Activated CD8-positive, alpha-beta memory T cell treated with anti-CD3 and anti-CD28 coated beads, Interleukin-2, amount 10 ng/mL, durations not matched to agents 7 days and 5 days (primary cell): ENCODE measurements around the gene CLN5. TPM values are rescaled to one million over a fixed set of nuclear protein-coding genes. Genes with fewer than 3 reads are reported as not detected.

Source experiments
- ATAC-seq: fragments of 150-1000 bp; cut with Tn5 transposase; one replicate; pipeline ENCODE4 v1.10.0; 2021; ENCODE audit warnings: moderate library complexity
- CTCF ChIA-PET: fragments of 350-600 bp; sonication (Branson Sonifier 250); formaldehyde crosslinking; loops from one replicate; lab custom pipeline; 2021; ENCODE audit warnings: antibody characterized with exemption; lab: Charles Lee
- DNase-seq: peaks from one replicate; pipeline ENCODE4 v3.0.0-alpha.2; 2020
- H3K27ac Mint-ChIP-seq: one replicate; pipeline ENCODE4 v1.8.0; 2021; ENCODE audit warnings: mild to moderate bottlenecking, mixed read lengths
- H3K27me3 Mint-ChIP-seq: one replicate; pipeline ENCODE4 v1.8.0; 2021; ENCODE audit warnings: mixed read lengths
- H3K36me3 Mint-ChIP-seq: one replicate; pipeline ENCODE4 v1.8.0; 2021; ENCODE audit warnings: mild to moderate bottlenecking, mixed read lengths
- H3K4me1 Mint-ChIP-seq: one replicate; pipeline ENCODE4 v1.8.0; 2021; ENCODE audit warnings: mixed read lengths
- H3K4me3 Mint-ChIP-seq: one replicate; pipeline ENCODE4 v1.8.0; 2021; ENCODE audit warnings: mild to moderate bottlenecking, moderate library complexity, mixed read lengths
- H3K9me3 Mint-ChIP-seq: one replicate; pipeline ENCODE4 v1.8.0; 2022; ENCODE audit warnings: low read depth, mixed read lengths
- total RNA-seq, 2 experiments: library from RNA; stranded (reverse); gene quantifications; one replicate each; pipeline ENCODE4 v1.2.3, GENCODE V29; 2021

CLN5 gene
- total RNA-seq, 2 experiments from 2014 or later: 8.3 to 8.4 TPM

GRCh38 chr13:76967031-76967430, 24.9 kb upstream of the CLN5 start:
- no peaks in the 10 kb centered on the region for H3K4me1 Mint-ChIP-seq
- CTCF ChIA-PET: interaction anchor here (0.7 kb wide), 1 partner anchor 13 kb away, joined by 3 read pairs; no protein-coding TSS in a partner anchor

GRCh38 chr13:76968041-76968440, 23.8 kb upstream of the CLN5 start:
- DNase-seq (no peak), ATAC-seq (no peak)
- H3K36me3 Mint-ChIP-seq: no peaks in the 10 kb centered on the region
- no peak overlapping the region for H3K4me3 Mint-ChIP-seq
- no peaks in the 10 kb centered on the region for H3K4me1 Mint-ChIP-seq
- no peaks in the 10 kb centered on the region for H3K9me3 Mint-ChIP-seq
- CTCF ChIA-PET: interaction anchor here (3.4 kb wide), 1 partner anchor 12 kb away, joined by 19 read pairs; no protein-coding TSS in a partner anchor
- H3K27ac Mint-ChIP-seq: no peak overlapping the region
- H3K27me3 Mint-ChIP-seq: peaks cover 41% of the 10 kb centered on the region

More at GRCh38 chr13:76967031-76967430, 24.9 kb upstream of the CLN5 start:
- peaks cover 31% of the 10 kb centered on the region for H3K27me3 Mint-ChIP-seq
- no peak overlapping the region for H3K4me3 Mint-ChIP-seq
- no peak for DNase-seq
- ATAC-seq: no peak
- no peaks in the 10 kb centered on the region for H3K9me3 Mint-ChIP-seq
- H3K27ac Mint-ChIP-seq: no peak overlapping the region
- no peaks in the 10 kb centered on the region for H3K36me3 Mint-ChIP-seq

- no peak overlapping the region for H3K27ac Mint-ChIP-seq
- no peaks in the 10 kb centered on the region for H3K36me3 Mint-ChIP-seq
- H3K9me3 Mint-ChIP-seq: no peaks in the 10 kb centered on the region
- CTCF ChIA-PET: interaction anchor here (0.9 to 3.4 kb wide), 2 partner anchors 10 to 66 kb away, joined by 3 to 19 read pairs; no protein-coding TSS in a partner anchor
- peaks cover 9% of the 10 kb centered on the region for H3K4me1 Mint-ChIP-seq
- no peak overlapping the region for H3K4me3 Mint-ChIP-seq
- peaks cover 52% of the 10 kb centered on the region for H3K27me3 Mint-ChIP-seq
- DNase-seq (no peak), ATAC-seq (no peak)
Observed at GRCh38 chr13:76969488-76970365, 22.2 kb upstream of the CLN5 start.

- peaks cover 9% of the 10 kb centered on the region for H3K4me1 Mint-ChIP-seq
- DNase-seq (no peak), ATAC-seq (no peak)
- no peak overlapping the region for H3K4me3 Mint-ChIP-seq
- H3K27me3 Mint-ChIP-seq: peaks cover 58% of the 10 kb centered on the region
- no peaks in the 10 kb centered on the region for H3K36me3 Mint-ChIP-seq
- no peaks in the 10 kb centered on the region for H3K9me3 Mint-ChIP-seq
- H3K27ac Mint-ChIP-seq: no peak overlapping the region
- CTCF ChIA-PET: interaction anchor here (1.0 to 1.4 kb wide), 2 partner anchors 9 to 13 kb away, joined by 3 to 9 read pairs; no protein-coding TSS in a partner anchor
Observed at GRCh38 chr13:76971215-76971614, 20.7 kb upstream of the CLN5 start.

DNA sequence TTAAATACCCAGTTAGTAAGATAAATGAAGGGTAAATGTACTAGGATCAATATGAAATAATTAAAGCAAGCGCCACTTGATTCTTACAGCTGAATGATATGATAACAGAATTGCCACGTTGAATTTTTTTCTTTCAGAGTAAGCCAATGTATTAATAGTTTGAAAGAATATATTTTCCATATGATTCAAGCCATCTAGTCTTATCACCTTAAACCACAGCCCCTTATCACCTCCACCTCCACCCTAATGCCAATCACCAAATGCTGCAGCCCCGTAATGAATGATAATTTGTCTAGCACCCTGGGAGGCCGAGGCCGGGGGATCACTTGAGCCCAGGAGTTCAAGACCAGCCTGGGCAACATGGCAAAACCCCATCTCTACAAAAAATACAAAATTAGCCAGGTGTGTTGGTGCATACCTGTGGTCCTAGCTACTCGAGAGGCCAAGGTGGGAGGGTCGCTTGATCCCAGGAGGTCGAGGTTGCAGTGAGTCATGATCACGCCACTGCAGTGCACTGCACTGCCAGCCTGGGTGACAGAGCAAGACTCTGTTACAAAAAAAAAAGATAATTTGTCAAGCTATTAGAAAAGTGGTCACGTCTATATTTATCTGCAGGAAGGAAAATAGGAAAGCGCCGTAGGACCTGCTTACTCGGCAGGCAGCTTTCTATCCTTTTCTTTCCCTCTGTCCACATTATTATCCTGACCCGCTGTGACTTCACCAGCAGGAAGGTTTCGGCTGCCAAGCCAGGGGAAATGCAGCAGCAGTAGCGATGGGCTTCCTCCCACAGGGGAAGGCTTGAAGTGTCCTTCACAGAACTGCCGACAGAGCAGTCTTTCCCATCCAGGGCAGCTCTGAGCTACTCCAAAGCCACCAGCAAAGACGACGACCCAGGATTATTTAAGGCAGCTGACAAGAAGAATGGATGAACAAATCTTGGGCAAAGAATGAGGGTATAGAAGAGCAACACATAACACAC, 19.7 kb upstream of the CLN5 start:
- Mint-ChIP-seq H3K36me3 (no peaks in the 10 kb centered on the region), H3K27me3 (peaks cover 61% of the 10 kb centered on the region), H3K27ac (no peak overlapping the region), H3K9me3 (no peaks in the 10 kb centered on the region), H3K4me3 (no peak overlapping the region), H3K4me1 (peaks cover 14% of the 10 kb centered on the region)
- ATAC-seq: no peak
- CTCF ChIA-PET: interaction anchor here (1.0 to 1.7 kb wide), 3 partner anchors 8 to 506 kb away, joined by 3 to 9 read pairs (median 3); no protein-coding TSS in a partner anchor
- no peak for DNase-seq

- CTCF ChIA-PET: interaction anchor here (1.2 to 1.7 kb wide), 2 partner anchors 88 to 505 kb away, joined by 3 read pairs; no protein-coding TSS in a partner anchor
- peaks cover 15% of the 10 kb centered on the region for H3K4me1 Mint-ChIP-seq
- DNase-seq: no peak
- ATAC-seq: no peak
- H3K27ac Mint-ChIP-seq: no peak overlapping the region
- no peaks in the 10 kb centered on the region for H3K9me3 Mint-ChIP-seq
- H3K27me3 Mint-ChIP-seq: peaks cover 74% of the 10 kb centered on the region
- no peaks in the 10 kb centered on the region for H3K36me3 Mint-ChIP-seq
- H3K4me3 Mint-ChIP-seq: no peak overlapping the region
Observed at GRCh38 chr13:76973920-76974617, 17.8 kb upstream of the CLN5 start.

DNA sequence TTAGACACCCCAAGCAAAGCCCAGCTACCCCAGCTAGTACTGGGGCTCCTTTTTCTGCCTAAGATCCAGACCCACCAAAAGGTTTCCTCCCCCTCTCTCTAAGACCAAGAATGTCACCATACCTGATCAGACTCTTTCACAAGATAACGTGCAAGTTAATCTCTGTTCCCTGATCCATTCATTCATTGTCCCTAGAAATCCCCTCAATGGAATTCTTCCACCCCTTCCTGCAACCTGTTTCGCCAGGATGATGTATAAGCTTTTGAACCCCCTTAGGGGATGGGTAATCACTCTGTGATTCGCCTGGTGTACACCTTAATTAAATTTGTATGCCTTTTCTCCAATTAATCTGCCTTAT, 17.3 kb upstream of the CLN5 start:
- ATAC-seq: no peak
- no peak for DNase-seq
- Mint-ChIP-seq H3K27ac (no peak overlapping the region), H3K9me3 (no peaks in the 10 kb centered on the region), H3K36me3 (no peaks in the 10 kb centered on the region), H3K27me3 (peaks cover 77% of the 10 kb centered on the region), H3K4me3 (no peak overlapping the region), H3K4me1 (peaks cover 16% of the 10 kb centered on the region)
- CTCF ChIA-PET: no interaction called here

- DNase-seq (no peak), ATAC-seq (no peak)
- Mint-ChIP-seq H3K27me3 (peaks cover 73% of the 10 kb centered on the region), H3K4me1 (peaks cover 17% of the 10 kb centered on the region), H3K9me3 (no peaks in the 10 kb centered on the region), H3K4me3 (no peak overlapping the region), H3K36me3 (no peaks in the 10 kb centered on the region), H3K27ac (no peak overlapping the region)
- CTCF ChIA-PET: no interaction called here
Observed at GRCh38 chr13:76975863-76976262, 16.0 kb upstream of the CLN5 start.

GRCh38 chr13:76976490-76976889, 15.4 kb upstream of the CLN5 start:
- ATAC-seq (no peak), DNase-seq (no peak)
- peaks cover 17% of the 10 kb centered on the region for H3K4me1 Mint-ChIP-seq
- H3K36me3 Mint-ChIP-seq: no peaks in the 10 kb centered on the region
- H3K27ac Mint-ChIP-seq: no peak overlapping the region
- no peaks in the 10 kb centered on the region for H3K9me3 Mint-ChIP-seq
- no peak overlapping the region for H3K4me3 Mint-ChIP-seq
- CTCF ChIA-PET: no interaction called here
- H3K27me3 Mint-ChIP-seq: peaks cover 73% of the 10 kb centered on the region

DNA sequence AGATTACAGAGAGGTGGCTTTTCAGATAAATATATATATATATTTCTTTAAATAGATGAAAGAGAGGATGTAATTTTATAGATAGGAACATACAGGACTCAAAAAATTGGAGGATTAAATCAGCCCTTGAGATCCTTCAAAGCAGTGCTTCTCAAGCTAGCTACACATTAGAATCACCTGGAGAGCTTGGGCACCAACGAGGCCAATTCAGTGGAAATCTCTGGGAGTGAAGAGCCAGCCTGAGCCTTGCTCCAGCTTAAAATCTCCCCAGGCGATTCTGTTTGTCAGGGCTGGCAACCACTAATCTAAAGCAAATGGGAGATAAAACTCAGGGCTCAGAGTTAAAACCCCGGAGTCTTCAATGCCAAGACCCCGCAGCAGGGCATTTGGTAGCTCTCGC, 15.0 kb upstream of the CLN5 start:
- DNase-seq (no peak), ATAC-seq (no peak)
- H3K9me3 Mint-ChIP-seq: no peaks in the 10 kb centered on the region
- H3K4me3 Mint-ChIP-seq: no peak overlapping the region
- no peak overlapping the region for H3K27ac Mint-ChIP-seq
- H3K27me3 Mint-ChIP-seq: peaks cover 73% of the 10 kb centered on the region
- CTCF ChIA-PET: no interaction called here
- H3K4me1 Mint-ChIP-seq: peaks cover 17% of the 10 kb centered on the region
- no peaks in the 10 kb centered on the region for H3K36me3 Mint-ChIP-seq

DNA sequence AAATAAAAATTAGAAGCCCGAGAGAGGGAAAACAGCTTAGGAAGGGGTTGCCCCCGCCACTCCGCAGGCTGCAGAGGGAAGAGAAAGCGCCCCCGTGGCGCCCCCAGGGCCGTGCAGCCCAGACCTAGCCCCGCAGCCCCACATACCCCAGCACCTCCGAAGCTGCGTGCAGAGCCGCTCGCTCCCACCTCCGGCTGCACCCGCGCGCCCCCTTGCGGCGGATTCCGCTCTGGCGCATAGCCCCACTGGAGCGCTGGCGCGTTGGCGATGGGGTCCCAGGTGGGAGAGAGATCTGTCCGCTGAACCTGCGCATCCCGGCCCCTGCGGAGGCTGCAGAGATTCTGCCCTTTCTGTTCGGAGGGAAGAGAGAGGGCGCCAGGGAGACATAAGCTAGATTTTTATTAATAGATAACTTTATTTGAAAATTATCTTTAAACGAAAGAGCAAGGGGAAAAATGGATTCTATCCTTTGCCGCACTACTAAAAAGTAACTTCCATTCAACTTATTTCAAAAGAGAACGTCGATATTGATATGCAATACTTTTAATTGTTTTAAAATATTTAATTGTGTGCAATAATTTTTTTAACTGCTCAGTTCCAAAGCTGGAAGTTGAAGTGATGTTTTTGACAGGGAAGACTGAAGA, 11.7 kb upstream of the CLN5 start:
- H3K9me3 Mint-ChIP-seq: no peaks in the 10 kb centered on the region
- CTCF ChIA-PET: interaction anchor here (0.6 to 2.9 kb wide), 23 partner anchors 8 to 1104 kb away, joined by 3 to 28 read pairs (median 4); partner anchors contain the start of genes CLN5, FBXL3 and KCTD12
- H3K27ac Mint-ChIP-seq: no peak overlapping the region
- ATAC-seq (peak; percentile 100), DNase-seq (peak; percentile 86)
- peaks cover 73% of the 10 kb centered on the region for H3K27me3 Mint-ChIP-seq
- no peaks in the 10 kb centered on the region for H3K36me3 Mint-ChIP-seq
- no peak overlapping the region for H3K4me3 Mint-ChIP-seq
- H3K4me1 Mint-ChIP-seq: peaks cover 8% of the 10 kb centered on the region

- Mint-ChIP-seq H3K36me3 (no peaks in the 10 kb centered on the region), H3K4me3 (no peak overlapping the region), H3K27ac (no peak overlapping the region), H3K27me3 (peaks cover 81% of the 10 kb centered on the region), H3K9me3 (no peaks in the 10 kb centered on the region), H3K4me1 (peaks cover 15% of the 10 kb centered on the region)
- ATAC-seq (no peak), DNase-seq (no peak)
- CTCF ChIA-PET: interaction anchor here (2.6 to 2.7 kb wide), 2 partner anchors 10 to 79 kb away, joined by 15 to 28 read pairs; partner anchors contain the start of gene CLN5
Observed at GRCh38 chr13:76982061-76982460, 9.8 kb upstream of the CLN5 start.
